Tibial nerve (tissue), 3 donors: ENCODE measurements around the gene ZNF417.

ENCODE experiments used
- POLR2A ChIP-seq, 2 donors: fragments of 450-650 bp; IDR thresholded peaks; one replicate each; pipeline ENCODE4 v1.6.1; 2017; ENCODE audit warnings: antibody characterized with exemption in 2 of 2, mild to moderate bottlenecking in 2 of 2, moderate library complexity in 2 of 2
- TF ChIP-seq, protein P1 (sequence below), 5 experiments: fragments of 200-600 bp in 3 of 5; fragments of 450-650 bp in 2 of 5; sonication (generic) in 3 of 5; IDR thresholded peaks; one replicate each; pipeline ENCODE4 v1.5.1; 2016 to 2019; ENCODE audit warnings: antibody characterized with exemption in 5 of 5, mild to moderate bottlenecking in 3 of 5, moderate library complexity in 2 of 5

GRCh38 chr19:57947088-57947418 lies 30.7 kb upstream of the ZNF417 start:
- TF ChIP-seq, protein P1, sequence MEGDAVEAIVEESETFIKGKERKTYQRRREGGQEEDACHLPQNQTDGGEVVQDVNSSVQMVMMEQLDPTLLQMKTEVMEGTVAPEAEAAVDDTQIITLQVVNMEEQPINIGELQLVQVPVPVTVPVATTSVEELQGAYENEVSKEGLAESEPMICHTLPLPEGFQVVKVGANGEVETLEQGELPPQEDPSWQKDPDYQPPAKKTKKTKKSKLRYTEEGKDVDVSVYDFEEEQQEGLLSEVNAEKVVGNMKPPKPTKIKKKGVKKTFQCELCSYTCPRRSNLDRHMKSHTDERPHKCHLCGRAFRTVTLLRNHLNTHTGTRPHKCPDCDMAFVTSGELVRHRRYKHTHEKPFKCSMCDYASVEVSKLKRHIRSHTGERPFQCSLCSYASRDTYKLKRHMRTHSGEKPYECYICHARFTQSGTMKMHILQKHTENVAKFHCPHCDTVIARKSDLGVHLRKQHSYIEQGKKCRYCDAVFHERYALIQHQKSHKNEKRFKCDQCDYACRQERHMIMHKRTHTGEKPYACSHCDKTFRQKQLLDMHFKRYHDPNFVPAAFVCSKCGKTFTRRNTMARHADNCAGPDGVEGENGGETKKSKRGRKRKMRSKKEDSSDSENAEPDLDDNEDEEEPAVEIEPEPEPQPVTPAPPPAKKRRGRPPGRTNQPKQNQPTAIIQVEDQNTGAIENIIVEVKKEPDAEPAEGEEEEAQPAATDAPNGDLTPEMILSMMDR (IDR thresholded peaks at IDR 0.05) = no peak
- no peak for TF ChIP-seq POLR2A (IDR thresholded peaks at IDR 0.05)
